Fibroblast of skin of scalp (primary cell): ENCODE results near the gene ADH5. TPM values are rescaled to one million over a fixed set of nuclear protein-coding genes. Genes with fewer than 3 reads are reported as not detected.
"Not testable (repeated sequence)": the region's sequence is repeated elsewhere in the genome, so short reads cannot be mapped to it uniquely, and the experiment has no call there.

Experiments used
- DNase-seq: peaks from one replicate; pipeline ENCODE4 v3.0.0-alpha.2; 2013
- polyA plus RNA-seq, 2 experiments: library from polyadenylated mRNA; unstranded; fragments of 120-200 nt; gene quantifications; one replicate each; pipeline ENCODE4 v1.2.1, GENCODE V29; 2013; ENCODE audit not compliant: insufficient read length in 2 of 2

ADH5 gene
- 187 TPM for polyA plus RNA-seq (2013, experiment 1 of 2; ENCODE audit: insufficient read length)
- polyA plus RNA-seq (2013, experiment 2 of 2; ENCODE audit: insufficient read length): 199 TPM

- peak; percentile 90 for DNase-seq
Observed at GRCh38 chr4:99088481-99089365, at the start of gene ADH5. Gene ADH5 (minus strand): TSS chr4:99088788. CDS start chr4:99088700, 88 bp downstream.

DNA sequence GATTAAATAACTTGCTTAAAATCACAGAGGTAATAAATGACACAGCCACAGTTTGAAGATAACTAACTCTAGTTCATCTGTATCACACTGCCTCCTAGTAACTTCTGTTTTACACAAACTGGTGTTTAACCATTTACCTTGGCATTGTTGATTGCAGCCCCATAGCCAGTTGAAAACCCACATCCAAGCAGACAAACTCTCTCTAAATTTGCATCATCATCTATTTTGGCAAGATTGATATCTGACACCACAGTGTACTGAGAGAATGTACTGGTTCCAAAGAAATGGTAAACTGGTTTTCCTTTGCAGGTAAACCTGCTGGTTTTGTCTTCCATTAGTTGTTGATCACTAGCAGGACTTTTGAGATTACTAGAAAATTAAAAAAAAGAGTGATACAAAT is 47.7 kb upstream of the ADH5 start:
- DNase-seq: no peak

GRCh38 chr4:99135541-99136162 is 47.1 kb upstream of the ADH5 start:
- peak; percentile 3 for DNase-seq

GRCh38 chr4:99134586-99134985 is 46.0 kb upstream of the ADH5 start:
- DNase-seq: peak; percentile 6

DNA sequence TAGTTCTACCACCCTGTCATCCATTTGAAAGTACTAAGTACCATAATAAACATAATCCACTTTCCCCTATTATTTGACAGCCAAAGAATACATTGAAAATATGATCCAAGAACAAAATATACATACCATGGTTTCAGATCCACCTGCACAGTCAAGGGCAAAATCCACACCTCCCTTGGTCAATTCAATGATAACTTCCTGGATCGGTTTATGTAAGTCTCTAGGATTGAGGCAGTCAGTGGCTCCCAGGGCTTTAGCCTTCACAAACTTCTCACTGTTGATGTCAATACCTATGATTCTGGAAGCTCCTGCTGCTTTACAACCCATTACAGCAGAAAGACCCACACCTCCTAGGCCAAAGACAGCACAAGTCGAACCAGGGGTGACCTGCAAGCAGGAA is 42.8 kb upstream of the ADH5 start:
- no peak for DNase-seq

- no peak for DNase-seq
Observed at GRCh38 chr4:99126376-99126775, 37.8 kb upstream of the ADH5 start.

GRCh38 chr4:99121008-99121407 is 32.4 kb upstream of the ADH5 start:
- DNase-seq: no peak

DNA sequence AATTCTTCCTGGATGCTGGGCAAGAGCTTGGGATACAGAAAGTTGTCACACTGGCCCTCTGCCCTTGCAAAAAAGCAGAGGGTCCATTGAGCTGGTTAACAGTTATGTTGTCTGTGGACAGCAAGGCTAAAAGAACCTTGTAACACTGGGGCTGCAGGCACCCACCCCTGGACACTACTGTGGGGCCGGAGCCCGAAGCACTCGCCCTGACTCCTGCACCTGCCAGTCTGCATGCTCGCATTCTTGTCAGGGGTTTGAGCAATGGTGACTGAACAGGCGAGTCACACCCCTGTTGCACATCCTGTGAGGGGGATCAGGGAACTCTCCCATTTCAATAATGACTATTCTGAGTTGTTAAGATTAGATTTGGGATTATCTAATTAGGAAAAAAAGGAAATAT is 31.9 kb upstream of the ADH5 start:
- no peak for DNase-seq

DNA sequence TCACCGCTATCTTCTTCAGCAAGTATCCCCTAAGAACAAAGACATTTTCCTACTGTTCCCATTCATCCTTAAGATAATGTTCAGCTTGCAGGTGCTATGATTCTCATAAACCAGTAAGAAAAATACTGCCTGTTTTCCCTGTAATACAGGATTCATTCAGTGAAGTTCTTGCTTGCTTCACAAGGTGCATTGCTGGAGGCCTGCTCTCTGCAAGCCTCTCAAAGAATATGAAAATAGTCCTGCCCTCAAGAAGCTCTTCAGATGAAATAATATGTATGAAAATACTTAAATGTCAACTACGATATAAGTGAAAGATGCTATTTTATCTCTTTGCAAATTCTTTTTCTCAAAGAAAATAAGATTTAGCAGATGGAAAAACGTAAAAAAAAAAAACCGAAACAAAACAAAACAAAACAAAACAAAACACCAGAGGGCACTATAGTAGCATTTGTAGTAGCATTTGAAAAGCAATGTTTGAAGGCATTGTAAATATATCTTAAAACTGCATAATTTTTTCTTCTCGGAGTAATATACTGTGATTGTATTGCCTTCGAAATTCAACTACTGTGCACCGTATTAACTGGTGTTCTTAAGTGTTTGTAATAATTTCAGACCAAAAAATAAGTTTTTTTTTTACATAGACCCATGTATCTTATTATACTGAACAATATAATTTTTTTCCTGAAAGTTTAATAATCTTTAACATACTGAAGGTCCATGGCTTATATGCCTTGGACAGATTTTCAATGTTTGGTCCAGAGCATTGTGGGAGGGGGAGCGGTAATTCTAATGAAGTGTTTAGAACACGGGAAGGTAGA is 29.5 kb upstream of the ADH5 start:
- no peak for DNase-seq

- not testable (repeated sequence) for DNase-seq
Observed at GRCh38 chr4:99117122-99117841, 28.7 kb upstream of the ADH5 start.

GRCh38 chr4:99109286-99109685 is 20.7 kb upstream of the ADH5 start:
- not testable (repeated sequence) for DNase-seq

GRCh38 chr4:99104153-99104552 is 15.6 kb upstream of the ADH5 start:
- no peak for DNase-seq

- no peak for DNase-seq
Observed at GRCh38 chr4:99103166-99103565, 14.6 kb upstream of the ADH5 start.

DNA sequence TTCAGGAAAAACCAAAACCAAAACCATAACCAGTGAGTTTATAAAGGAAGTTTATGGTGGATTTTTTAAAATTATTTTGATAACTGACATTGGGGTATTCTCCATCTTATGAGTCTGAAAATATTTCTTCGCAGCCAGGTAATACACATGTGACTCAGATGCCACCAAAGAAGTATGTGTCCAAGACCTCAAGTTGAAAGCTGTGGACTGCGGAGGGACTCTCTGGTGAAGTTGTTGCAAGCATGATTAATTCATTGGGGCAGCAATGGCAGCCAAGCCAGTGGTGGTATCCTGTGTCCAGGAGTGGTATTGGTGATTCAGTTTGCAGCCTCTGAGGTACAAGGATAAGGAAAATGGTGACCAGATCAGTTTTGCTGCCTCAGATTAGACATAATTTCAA is 14.0 kb upstream of the ADH5 start:
- no peak for DNase-seq

- peak; percentile 43 for DNase-seq
Observed at GRCh38 chr4:99100876-99101275, 12.3 kb upstream of the ADH5 start.

DNA sequence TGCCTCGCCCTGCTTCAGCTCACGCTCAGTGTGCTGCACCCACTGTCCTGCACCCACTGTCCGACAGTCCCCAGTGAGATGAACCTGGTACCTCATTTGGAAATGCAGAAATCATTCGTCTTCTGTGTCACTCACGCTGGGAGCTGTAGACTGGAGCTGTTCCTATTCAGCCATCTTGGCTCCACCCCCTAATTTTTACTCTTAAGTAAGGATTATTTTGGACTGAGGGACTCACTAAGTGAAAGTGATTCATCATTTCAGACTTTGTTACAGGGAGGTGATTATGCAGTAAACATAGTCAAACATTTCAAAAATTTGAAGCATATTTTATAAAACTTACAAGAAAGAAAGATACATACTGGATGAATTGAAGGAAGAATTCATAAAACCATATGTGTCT is 11.2 kb upstream of the ADH5 start:
- peak; percentile 71 for DNase-seq

DNA sequence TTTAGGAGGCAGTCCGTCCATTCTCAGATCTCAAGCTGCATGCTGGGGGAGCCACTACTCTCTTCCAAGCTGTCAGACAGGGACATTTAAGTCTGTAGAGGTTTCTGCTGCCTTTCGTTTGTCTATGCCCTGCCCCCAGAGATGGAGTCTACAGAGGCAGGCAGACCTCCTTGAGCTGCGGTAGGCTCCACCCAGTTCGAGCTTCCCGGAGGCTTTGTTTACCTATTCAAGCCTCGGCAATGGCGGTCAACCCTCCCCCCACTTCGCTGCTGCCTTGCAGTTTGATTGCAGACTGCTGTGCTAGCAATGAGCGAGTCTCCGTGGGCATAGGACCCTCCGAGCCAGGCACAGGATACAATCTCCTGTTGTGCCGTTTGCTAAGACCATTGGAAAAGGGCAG is 10.7 kb upstream of the ADH5 start:
- no peak for DNase-seq

- not testable (repeated sequence) for DNase-seq
Observed at GRCh38 chr4:99091841-99092240, 3.3 kb upstream of the ADH5 start.

- no peak for DNase-seq
Observed at GRCh38 chr4:99091216-99091575, 2.6 kb upstream of the ADH5 start.

GRCh38 chr4:99090481-99091215 is 2.1 kb upstream of the ADH5 start:
- peak; percentile 24 for DNase-seq

GRCh38 chr4:99088023-99088449 is 552 bp downstream of the ADH5 start:
- peak; percentile 62 for DNase-seq

- DNase-seq: no peak
Observed at GRCh38 chr4:99084595-99084994, 4.0 kb downstream of the ADH5 start.
